Pons (tissue), 1 donor: Measurements from ENCODE around the gene FSTL5.
A peak's percentile ranks its signal among the peaks of the same experiment; 100 is the strongest.
"Not testable (repeated sequence)": the region's sequence is repeated elsewhere in the genome, so short reads cannot be mapped to it uniquely, and the experiment has no call there.

Experiments used
- DNase-seq: peaks from one replicate; pipeline ENCODE4 v3.0.0-alpha.2; 2016; ENCODE audit warnings: low spot score

The FSTL5 gene

DNA sequence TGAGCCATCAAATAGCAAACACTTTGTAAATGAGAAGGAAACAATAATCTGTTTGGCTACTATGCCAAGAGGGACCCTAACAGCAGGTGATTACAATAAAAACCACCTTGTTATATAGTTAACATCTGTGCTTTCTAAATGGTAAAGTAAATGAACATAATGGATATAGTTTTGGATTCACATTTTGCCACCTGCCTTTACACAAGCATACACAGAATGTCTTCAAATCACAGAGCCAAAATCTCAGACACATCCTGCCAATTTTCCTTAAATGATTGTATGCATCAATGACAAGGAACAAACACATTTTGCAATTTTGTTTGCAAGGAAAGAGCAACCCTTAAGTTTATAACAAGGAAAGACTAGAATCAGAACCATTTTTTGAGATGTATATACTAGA, 334.2 kb downstream of the FSTL5 start:
- DNase-seq: no peak

DNA sequence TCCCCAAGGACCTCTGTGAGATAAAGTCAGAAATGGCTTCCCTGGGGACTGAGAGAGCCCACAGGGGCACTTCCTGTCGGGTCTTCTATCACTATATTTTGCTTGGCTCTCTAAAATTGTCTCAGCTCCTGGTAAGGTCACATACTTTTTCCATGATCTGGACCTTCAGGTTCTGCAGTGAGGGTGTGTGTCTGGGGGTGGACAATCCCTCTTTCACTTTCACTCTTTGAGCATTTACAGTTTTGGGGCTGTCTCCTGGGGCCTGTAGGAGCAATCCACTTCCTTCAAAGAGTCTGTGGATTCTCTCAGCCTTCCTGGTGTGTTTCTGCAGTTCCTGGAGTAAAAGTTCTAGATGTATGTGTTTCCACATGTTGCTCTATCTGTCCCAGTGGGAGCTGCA, 335.7 kb downstream of the FSTL5 start:
- DNase-seq: no peak

DNA sequence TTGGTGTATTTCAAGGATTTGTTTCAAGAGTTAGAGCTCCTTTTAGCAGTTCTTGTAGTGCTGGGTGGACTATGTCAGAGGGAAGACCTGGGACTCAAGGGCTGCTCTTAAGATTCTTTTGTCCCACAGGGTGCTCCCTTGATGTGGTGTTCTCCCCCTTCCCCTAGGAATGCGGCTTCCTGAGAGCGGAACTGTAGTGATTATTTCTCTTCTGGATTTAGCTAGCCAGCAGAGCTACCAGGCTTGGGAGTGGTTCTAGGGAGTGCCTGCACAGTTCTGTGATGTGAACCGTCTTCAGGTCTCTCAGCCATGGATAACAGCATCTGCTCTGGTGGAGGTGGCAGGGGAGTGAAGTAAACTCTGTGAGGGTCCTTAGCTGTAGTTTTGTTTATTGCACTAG, 336.8 kb downstream of the FSTL5 start:
- DNase-seq: no peak

DNA sequence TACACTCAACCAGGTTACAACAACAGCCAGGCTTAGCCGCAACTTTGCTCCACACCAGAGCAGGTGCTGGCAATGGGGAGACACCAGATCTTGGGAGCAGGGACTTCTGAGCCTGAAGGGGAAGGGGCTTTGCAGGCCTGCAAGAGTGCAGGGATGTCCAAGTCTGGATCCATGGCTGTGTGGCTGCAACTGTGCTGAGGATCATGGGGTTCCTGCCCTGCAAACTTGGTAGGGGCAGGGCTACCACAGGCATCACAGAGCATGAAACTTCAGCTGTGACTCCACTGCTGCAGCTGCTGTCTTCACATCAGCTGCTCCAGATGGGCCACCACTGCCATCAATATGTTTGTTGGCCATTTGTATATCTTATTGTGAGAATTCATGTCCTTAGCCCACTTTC, 340.4 kb downstream of the FSTL5 start:
- DNase-seq: no peak

DNA sequence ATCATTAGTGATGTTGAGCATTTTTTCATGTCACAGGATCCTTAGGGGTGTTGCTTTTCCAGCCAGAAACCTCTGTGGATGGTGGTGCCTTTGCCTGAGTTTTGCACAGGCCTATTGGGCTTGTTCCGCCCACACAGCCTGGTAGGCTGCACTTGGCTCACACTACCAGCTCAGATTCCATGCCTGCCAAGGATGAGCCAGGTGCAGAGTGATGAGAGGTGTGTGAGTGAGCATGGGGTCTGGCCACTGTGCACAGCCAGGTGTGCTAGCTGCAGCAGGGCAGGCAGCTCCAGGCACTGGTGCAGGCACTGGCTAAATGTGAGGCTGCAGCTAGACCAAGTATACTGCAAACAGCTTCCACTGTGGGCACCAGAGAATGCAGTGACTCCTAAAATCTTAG, 341.6 kb downstream of the FSTL5 start:
- no peak for DNase-seq

DNA sequence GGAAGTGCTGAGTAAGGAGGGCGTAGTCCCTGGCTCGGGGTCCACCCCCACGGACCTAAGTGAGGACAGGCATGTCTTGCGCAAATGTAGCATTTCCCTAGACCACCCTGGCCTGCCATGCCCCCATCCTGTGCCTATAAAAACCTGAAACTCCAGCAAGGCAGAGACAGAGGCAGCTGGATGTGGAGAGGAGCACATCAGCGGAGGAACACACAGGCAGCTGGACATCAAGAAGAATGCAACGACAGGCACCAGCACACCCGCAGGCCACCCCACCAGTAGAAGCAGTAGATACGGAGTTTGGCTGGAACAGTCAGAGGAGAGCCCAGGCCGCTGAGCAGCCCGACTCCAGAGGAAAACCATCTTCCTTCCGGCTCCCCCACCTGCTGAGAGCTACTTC, 345.9 kb downstream of the FSTL5 start:
- no peak for DNase-seq

DNA sequence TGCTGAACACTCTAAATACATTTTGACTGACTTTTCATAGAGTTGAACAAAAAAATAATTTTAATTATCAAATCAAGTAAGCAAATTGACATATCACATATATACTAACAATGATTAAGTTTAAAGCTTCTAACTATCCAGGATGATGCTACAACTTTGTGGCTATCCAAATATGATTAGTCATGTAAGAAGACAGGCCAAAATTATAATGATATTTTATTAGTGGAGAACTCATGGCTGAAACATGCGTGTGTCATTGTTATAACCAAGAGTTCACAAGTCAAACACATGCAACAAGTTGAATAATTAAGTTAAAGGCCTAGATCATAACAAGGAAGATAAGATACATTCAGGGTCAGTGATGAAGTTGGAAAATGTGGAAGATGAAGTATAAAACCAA, 346.8 kb downstream of the FSTL5 start:
- no peak for DNase-seq

DNA sequence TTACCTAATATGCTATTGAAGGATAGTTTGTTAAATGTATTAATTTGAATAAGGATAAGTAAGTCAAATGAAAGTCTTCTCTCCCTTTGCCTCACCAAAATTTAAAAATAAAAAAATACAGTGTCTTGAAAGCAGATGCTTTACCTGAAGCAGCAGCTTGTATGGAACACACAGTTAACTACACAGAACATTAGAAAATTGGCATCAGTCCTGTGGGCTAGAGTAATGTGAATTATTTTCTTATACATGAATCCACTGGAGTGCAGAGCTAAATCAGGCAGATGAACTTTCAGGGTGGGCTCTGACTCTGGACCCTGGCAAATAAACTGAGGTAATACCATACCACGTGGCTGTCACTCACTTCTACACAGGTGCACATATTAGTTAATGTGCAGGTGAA, 348.0 kb downstream of the FSTL5 start:
- no peak for DNase-seq

DNA sequence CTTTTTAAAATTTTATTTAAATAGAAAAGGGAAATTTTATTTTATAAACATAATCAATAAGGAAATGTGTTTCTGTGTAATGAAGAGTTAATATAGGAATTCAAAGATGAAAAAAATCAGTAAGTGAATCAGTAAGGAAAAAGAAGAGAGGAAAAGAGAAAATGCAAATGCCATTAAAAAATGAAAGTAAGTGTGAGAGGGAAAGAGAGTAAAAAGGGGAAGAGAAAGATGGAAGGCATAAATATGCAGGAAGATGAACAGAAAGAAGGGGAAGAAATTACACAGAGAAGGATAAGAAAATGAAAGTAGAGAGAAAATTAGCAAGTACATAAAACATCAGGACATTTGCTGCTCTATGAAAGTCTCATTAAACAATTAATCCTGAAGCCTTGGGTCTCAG, 349.9 kb downstream of the FSTL5 start:
- no peak for DNase-seq

DNA sequence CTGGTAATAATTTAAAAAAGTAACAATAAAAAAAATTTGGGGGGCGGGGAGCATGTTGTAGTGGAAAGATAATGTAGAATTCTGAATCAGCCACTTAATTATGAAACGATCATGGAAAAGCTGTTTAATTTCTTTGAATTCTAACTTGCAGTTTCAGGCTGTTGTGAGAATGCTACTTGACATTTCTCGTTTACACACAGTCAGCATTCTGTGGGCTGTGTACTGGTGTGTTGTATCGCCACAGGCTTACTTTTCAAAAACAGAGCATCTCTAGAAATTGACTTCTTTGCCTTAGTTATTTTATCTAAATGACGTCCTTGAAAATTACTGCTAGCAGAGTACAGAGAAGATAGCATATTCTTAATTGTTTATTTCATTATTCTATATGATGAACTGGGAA, 350.4 kb downstream of the FSTL5 start:
- DNase-seq: no peak

DNA sequence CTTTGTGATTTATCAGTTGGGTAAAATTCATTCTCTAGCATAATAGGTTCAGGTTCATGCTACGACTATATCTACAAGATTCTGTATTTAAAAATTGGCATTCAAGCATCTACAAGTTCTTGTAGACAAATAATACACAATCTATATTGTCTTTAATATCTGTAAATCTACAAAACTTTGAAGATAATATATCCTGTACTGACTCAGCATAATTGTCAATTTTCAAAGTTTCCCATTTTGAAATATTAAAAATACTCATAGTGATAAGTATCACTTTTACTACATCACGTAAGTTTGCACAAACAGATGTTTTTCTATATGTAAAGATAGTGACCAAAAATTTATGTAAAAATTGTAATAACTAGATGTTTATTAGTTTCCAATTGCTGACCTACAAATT, 360.6 kb downstream of the FSTL5 start:
- no peak for DNase-seq

DNA sequence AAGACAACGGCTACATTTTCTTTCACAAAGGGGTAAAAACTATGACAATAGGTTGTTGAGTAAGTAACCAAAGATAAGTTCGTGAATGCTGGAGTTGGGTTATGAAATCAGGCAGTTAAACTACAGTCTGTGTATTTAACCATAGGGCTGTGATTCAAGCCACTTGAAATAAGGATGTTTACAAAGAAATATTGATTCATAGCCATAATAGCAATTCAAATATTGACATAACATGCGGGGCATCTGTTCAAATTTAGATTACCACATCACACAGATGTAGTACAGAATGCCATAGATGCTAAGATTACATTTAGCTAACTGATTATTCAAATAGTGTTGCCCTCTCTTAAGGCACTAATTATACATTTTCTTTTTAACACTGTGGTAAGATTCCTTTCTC, 364.1 kb downstream of the FSTL5 start:
- no peak for DNase-seq

DNA sequence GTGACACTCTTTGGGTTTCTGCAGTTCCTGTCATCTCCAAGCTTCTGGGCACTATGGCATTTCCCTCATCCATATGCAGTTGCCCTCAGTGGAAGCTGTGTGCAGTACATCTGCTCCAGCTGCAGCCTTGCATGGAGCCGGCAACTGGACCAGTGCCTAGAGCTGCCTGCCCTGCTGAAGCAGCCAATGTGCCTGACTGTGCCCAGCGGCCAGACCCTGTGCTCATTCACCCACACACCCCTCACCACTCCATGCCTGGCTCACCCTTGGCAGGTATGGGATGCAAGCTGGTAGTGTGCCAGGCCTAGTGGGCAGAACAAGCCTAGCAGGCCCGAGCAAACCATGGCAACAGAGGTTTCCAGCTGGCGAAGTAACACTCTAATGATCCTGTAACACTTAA, 370.8 kb downstream of the FSTL5 start:
- DNase-seq: no peak

DNA sequence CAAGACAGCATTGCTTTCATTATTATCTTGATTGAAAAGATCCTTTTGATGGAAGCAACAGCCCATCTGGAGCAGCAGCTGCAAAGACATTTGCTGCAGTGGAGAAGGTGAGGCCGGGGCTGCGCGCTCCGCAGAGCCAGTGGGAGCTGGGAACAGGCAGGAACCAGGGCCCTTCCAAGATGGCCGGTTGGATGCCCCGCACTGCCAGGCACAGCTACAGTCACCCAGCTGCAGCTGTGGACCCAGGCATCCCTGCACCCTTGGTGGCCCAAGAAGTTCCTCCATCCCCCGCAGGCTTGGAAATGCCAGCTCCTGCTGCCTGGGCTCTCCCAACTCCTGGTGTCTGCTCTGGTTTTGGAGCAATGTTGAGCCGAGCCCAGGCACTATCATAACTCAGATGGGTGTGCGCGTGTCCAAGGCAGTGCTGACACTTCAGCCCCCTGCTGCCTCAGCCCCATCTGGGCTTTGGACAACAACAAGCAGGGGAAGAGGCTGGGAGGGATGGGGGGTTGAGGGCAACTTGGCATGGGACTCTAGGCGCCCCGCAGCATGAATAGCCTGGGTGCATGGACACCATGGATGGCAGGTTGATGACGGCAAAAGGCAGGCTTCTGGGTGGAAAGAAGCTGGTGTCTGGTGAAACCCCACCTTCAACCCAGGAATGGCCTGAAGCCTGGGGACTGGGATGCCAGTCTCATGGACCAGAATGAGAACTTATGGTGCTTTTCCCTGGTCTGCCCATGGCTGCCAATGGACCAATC, 371.8 kb downstream of the FSTL5 start:
- DNase-seq: no peak

DNA sequence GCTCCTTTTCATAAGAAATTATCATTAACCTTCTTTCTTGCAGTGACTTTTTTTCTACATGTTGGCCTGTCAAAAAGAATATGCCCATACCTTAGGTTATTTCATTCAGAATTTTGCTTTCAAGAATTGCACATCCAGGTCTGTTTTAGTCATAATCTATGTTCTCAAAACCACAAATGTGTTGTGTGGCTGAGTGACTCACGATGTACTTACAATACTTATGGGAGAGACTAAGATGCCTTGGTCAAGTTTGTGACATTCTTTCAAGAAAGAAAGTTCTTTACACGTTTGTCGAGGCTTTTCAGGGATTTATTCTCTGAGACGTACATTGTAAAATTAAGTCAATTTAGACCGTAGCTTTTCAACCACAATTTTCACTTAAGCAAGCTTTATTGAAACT, 396.7 kb downstream of the FSTL5 start:
- DNase-seq: no peak

DNA sequence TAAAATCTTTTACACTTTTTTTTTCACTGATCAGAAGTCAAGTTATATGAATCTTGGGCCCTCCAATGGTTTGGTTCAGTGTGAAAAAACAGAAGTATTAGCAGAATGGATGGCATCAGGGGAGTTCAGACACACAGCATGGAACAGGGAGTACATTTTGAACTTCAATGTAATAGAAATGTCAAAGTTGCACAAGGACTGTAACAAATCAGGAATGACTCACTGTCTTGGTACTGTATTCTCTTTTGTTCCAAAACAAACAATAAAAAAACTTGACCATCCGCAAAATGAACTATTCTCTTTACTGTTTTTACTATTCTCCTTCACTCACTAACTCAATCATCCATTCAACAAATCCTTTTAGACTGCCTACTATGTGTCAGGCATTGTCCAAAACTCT, 401.0 kb downstream of the FSTL5 start:
- no peak for DNase-seq

DNA sequence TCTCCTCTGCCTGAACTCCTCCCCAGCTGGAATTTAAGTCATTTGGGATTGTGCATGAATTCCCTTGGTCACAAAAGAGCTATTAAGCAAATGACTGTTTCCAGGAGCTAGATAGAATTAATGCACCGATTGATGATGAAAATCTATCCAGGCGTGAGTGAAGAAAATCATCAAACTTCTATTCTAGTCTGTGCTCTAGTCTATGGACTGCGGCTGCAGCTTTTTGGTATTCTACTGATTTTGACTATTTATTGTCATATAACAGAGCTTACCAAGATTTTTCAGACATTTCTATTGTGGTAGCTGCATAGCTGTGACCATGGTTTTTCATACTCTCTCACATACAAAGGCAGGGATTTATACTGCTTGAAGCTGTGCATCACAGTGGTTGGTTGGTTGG, 403.8 kb downstream of the FSTL5 start:
- DNase-seq: no peak

DNA sequence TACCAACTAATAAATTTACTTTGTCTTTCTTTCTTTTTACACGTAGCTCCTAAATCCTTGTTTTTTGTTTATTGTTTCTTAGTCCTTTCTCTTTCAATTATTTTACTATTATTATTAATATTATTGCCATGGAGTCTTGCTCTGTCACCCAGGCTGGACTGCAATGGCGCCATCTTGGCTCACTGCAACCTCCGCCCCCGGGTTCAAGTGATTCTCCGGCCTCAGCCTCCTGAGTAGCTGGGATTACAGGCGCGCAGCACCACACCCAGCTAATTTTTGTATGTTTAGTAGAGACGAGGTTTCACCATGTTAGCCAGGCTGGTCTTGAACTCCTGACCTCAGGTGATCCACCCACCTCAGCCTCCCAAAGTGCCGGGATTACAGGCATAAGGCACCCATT, 405.4 kb downstream of the FSTL5 start:
- not testable (repeated sequence) for DNase-seq

DNA sequence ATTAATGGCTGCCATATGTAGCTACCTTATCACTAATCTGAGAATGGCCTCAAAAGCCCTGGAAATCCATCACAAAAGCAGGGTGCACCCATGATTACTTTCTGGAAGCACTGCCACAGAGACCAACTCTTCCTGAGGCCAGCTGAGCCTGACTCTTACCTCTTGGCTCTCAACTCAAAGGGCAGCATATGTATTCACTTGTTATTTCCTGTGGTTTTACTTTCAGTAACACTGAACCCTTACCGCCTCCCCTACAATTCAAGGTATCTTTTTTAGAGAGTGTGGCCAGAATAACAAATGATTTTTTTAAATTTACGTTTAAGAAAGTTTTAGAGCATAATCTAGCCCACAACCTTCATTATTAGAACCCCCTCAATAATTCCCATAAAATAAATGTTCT, 434.9 kb downstream of the FSTL5 start:
- no peak for DNase-seq

DNA sequence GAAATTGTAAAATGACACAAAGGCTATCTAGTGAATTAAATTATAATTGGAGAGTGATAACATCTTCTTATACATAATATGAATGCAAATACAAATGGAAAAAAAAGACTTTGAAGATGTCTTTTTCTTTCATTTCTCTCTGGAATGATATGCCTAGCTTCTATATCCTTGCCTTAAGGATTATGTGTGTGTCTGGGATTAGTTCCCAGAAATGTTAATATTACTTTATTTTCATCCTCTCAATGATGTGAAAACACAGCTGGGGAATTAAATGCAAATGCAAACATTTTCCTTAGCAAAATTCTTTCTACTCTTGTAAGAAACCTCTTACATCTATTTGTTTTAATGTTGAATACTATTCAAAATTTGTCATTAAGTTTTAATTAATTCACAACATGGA, 441.9 kb downstream of the FSTL5 start:
- DNase-seq: no peak

DNA sequence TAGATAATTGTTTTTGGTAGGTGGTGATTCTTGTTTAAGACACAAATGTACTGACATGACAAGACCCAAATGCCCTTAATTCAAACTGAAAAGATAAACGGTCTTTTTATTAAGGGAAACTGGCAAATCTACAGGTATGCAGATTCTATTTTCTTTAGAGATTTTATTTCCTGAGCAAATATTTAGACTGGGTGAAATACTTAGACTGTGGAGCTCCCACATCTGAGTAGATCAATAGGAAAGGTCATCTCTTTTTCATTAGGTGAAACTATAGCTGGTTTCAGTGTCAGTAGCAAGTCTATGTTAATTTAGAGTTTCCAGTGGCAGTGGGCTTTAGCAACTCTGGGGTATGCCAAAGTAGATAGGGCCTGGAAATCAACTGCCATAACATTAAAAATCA, 446.7 kb downstream of the FSTL5 start:
- DNase-seq: no peak

DNA sequence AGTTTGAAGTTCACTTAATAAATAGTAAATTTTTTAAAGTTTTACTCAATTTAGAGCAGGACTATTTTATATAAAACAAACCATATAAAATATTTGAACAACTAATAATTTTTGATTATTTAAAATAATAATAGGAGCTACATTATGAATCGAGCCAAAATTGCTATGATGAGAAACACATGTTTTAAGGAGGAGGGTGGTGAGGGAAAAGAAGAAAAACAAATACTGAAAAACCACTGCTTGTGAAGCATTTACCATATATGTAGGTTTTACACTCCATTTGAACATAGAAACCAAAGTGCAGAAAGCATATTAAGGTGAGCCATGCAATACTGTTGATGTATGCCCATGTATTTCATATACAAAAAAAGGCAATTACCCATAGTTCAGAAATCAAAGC, 448.9 kb downstream of the FSTL5 start:
- no peak for DNase-seq

DNA sequence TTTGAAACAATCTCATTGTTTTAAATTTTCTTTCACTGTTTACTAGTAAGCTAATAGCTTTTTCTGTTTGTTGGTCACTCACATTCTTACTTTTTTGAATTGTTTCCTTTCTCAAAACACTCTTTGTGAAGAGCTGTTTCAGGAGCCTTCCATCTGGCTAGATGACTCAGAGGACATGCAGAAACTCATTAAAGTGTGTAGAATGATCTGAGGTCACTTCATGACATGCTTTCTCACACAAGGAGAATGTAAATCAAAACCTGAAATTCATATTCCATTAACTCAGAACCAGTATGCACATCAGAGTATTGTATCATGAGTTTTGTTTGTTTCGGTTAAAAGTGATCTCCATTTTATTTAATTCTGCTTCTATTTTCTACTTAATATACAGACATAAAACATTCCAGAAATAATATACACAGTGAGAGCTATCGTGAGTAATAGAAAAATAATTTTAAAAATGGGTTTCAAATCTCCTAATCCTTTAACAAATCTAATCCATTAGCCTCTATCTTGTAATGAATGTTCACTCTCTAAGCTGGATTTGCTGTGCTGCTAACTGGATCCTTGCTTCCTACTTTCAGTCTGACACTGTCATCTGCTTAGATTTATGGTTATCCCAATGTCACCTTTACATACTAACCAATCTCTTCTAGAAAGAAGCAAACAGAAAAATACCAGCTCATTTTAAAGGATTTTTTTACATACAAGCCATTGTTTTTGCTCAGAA, 449.6 kb downstream of the FSTL5 start:
- peak; percentile 57 for DNase-seq

DNA sequence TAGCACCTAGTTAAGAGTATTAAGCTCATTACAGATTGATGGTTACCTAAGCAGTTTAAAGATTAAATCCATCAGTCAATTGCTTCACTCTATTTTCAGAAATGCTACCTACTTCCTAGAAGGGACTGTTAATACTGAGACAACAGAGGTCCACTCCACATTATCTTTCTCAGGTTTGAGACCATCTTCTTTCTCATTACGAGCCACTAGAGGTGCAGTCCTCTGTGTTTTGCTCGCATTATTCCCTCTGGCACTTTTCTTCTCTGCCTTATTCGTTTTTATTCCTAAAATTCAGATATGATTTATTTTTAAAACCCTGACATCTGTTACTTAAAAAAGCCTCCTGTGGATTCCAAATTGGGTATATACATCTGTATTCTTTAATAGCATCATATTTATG, 459.1 kb downstream of the FSTL5 start:
- DNase-seq: no peak
